Measurements from ENCODE around the gene TP53TG5.

Gene TP53TG5

DNA sequence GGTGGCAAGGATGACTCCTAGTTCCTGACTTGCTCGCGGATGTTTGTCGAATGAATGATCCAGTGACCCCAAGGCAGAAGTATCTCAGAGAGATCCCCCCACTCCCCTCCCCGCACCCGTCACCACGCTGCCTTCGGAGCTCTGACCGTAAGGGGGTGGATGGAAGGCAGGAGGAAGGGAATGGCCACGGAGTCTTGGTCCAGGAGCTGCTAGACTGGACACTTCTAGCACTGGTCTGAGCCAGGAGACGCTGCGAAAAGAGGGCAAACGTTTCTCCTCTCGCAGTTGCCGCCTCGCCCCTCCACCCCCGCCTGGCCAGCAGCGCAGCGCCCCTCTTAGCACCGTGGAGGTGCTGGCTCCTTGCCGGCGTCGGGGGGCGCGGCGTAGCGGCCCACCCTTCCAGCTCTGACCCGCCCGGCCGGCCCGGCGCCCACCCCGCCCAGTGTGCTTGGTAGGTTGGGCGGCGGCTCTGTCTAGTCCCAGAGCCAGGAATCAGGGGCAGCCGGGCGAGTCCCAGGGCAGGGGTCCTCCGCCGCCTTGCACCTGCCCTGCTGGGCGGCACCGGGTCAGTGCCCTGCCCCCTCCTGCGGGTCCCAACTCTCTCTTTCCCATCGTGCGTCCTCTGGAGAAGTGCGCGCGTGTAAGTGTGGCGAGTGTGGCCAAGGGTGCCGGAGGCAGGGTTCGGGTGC, 27.6 kb upstream of the TP53TG5 start:
- DNase-seq (ENCODE audit: low read depth): no peak

DNA sequence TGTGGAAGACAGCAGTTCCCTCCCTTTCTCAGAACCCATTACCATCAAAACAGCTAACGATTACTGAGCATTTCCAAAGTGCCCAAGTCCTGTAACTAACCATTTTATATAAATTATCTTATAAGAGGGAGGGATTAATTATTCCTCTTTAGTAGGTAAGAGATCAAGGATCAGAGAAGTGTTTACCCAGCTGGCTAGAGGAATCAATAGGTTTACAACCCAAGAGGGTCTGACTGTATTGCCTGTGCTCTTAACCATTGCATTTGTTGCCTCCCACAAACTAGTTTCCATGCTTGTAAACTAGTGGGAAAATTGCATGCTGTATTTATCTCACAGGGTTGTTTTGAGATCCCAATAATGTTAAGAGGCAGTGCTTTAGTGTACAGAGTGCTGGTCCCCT, 26.3 kb upstream of the TP53TG5 start:
- no peak for DNase-seq (ENCODE audit: low read depth)

DNA sequence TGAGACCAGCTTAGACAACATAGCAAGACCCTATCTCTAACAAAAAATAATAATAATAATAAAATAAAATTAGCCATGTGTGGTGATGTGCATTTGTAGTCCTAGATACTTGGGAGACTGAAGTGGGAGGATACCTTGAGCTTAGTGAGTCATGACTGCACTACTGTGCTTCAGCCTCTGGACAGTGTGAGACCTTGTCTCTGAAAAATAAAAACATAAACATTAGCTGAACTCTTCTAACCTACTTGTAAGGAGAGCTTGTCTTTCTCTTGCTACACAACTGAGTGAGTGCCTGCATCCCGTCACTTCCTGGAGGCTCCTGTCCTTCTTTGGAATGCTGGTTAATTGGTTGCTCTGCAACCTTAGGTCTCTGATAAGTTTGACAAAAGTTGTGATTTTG, 24.8 kb upstream of the TP53TG5 start:
- no peak for DNase-seq (ENCODE audit: low read depth)

DNA sequence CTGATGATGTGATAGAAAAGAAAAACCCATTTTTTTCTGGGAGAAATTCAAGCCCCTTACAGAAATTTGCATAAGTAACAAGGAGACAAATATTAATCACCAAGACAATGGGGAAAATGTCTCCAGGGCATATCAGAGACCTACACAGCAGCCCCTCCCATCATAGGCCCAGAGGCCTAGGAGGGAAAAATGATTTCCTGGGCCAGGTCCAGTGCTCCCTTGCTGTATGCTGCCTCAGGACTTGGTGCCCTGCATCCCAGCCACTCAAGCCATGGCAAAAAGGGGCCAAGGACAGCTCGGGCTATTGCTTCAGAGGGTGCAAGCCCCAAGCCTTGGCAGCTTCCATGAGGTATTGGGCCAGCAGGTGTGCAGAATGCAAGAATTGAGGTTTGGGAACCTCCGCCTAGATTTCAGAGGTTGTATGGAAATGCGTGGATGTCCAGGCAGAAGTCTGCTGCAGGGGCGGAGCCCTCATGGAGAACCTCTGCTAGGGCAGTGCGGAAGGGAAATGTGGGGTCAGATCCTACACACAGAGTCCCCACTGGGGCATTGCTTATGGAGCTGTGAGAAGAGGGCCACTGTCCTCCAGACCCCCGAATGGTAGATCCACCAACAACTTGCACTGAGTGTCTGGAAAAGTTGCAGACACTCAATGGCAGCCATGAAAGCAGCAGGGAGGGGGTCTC, 22.4 kb upstream of the TP53TG5 start:
- no peak for DNase-seq (ENCODE audit: low read depth)

DNA sequence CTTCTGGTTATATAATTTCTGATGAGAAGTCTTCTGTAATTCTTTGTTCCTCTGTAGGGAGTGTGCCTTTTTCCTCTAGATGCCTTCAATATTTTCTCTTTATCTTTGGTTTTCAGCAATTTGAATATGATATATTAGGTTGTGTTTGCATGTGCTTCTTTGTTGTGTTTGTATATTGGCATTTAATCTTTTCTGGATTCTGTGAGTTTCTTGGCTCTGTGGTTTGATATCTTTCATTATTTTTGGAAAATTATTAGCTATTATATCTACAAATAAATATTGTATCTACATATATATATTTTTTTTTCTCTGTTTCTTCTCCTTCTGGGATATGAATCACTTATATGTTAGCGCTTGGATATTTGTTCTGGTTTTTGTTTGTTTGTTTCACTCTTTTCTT, 20.9 kb upstream of the TP53TG5 start:
- DNase-seq (ENCODE audit: low read depth): no peak

DNA sequence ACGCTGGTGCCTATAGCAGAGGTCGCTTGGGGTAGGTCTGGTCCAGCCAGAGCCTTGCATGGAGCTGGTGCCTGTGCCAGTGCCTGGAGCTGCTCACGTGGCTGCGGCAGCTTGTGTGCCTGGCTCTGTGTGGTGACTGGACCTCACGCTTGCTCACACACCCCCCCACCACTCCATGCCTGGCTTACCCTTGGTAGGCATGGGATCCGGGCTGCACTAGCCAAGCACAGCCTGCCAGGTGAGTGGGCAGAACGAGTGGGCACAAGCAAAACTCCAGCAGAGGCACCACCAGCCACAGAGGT, 16.9 kb upstream of the TP53TG5 start:
- DNase-seq (ENCODE audit: low read depth): no peak

DNA sequence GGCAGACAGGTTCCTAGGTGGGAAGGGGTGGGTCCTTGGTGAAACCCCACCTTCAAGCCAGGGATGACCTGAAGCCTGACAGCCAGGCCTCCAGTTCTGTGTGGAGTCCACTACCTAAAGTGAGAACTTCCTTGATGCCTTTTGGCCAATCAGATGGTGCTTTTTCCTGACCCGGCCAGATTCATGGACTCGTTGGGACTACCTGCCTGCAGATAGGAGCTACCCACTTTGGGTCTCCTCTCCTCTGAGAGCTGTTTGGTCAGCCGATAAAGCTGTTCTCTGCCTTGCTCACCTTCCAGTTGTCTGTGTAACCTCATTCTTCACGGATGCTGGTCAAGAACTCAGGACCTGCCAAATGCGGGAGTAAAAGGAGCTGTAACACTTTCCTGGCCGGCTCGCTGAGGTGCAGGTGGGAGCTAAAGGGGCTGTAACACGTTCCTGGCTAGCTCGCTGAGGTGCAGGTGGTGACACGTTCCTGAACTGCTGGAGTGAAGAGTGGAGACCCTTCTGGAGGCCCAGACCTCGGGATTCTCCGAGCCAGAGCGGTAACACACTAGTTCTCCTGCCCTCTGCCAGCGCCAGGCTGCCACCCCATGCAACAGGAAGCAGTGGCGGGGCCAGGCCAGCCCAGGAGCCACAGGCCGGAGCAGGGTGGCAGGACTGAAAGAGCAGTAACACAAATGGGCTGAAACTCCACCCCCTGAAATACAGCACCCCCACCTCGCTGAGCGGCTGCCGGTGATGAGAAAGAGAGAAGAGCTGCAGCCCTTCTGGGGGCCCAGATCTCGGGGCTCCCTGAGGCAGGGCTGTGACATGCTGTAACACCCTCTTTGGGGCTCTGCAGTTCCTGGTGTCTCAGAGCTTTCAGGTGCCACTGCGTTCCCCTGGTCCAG, 16.3 kb upstream of the TP53TG5 start:
- DNase-seq (ENCODE audit: low read depth): no peak

DNA sequence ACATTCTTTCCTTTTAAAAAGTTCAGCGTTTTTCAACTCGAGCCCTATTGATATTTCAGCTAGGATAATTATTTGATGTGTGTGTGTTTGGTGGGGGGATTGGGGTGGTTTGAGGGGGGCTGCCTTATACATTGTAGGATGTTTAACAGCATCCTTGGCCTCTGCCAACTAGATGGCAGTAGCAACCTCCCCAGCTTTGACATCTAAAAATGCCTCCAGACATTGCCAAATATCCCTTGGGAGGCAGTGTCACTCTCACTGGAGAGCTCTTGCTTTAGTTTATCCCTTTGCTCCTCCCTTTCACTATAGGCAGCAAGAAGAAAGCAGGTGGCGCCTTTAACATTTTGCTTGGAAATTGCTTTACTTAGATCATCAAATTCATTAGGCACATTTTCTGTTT, 14.6 kb upstream of the TP53TG5 start:
- DNase-seq (ENCODE audit: low read depth): no peak

DNA sequence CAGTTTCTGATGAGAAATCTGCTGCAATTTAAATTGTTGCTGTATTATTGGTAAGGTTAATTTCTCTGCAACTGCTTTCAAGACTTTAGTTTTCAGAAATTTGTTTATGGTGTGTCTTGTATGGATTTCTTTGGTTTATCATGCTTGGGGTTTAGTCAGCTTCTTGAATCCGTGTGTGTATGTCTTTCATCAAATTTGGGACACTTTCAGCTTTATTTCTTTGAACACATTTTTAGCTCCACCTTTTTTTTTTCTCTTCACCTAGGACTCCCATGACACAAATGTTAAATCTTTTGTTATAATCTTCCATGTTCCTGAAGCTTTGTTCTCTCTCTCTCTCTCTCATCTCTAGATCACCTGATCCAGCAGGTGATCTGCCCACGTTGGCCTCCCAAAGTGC, 13.4 kb upstream of the TP53TG5 start:
- no peak for DNase-seq (ENCODE audit: low read depth)

DNA sequence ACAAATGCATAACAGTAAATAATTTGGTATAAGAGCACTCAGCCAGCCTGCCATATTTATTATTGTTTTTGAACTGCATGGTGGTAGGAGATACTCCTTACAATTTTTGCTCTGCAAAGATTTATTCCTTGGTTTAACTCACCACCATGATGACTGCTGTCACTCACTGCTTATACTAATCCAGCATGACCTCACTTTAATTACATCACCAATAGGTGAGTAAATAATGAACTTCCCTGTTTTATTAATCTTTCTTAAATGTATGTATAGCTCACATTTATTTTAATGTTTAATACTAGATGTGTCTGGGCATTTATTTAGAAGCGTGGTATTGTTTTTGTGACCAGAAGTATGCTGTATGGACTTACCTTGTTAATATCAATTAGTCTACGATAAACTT, 12.8 kb upstream of the TP53TG5 start:
- DNase-seq (ENCODE audit: low read depth): no peak

DNA sequence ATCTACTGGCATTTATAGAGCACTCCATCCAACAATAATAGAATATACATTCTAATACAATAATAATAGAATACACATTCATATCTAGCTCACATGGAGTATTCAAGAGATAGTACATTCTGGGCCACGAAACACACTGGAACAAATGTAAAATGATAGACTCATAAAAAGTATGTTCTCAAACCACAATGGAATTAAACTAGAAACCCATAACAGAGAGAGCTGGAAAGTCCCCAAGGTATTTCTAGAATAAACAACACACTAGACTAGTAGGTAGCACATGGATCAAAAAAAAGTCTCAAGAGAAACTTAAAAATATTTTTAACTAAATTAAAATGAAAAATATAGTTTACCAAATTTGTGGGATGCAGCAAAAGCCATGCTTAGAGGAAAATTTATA, 9.1 kb upstream of the TP53TG5 start:
- no peak for DNase-seq (ENCODE audit: low read depth)

DNA sequence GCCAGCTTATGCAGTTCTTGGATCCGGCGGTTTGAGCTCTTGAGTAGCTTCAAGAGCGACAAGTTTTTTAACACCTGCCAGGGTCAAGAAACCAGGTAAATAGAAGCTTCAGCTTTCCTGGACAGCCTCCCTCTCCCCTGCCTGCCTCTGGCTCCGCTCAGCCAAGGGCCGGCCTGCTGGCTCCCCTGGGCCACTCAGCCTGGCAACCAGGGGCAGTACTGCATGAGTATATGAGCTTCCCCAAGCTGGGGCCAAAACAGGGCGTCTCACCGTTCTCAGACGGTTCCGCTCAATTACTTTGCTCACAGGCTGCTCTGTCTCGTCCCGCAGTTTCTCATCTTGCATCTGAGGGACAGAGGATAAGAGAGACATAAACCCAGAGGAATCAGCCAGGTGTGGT, 856 bp downstream of the TP53TG5 start:
- DNase-seq (ENCODE audit: low read depth): no peak

DNA sequence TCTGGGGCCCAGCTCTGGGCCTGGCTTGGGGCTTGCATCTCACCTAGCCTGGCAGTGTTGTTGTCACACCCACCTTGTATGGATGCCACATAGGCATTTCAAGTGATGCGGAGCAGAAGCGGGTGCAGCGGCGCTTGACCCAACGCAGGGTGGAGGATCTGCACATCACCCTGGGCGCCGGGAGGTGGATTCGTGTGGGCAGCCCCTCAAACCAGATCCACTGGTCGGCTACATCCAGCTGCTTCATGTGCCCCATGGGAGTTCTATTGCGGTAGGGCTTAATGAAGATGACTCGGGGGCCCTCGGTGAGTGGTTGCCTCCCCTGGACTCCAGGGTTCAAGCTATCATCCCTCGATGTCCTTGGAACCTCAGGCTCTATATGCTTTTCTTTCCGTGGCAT, 3.2 kb downstream of the TP53TG5 start:
- DNase-seq (ENCODE audit: low read depth): no peak

DNA sequence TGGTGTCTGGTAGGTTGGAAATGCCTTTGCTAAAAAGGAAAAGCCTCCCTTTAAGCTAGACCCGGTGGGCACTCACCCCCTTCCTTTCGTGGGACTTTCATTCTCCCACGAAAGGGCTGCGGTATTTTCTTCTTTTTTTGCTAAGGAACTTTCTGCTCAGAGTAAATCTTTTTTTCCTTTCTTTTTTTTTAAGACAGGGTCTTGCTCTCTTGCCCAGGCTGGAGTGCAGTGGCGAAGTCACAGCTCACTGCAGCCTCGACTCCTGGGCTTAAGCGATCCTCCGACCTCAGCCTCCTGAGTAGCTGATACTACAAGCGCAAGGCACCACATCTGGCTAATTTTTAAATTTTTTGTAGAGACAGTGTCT, 4.0 kb downstream of the TP53TG5 start:
- DNase-seq (ENCODE audit: low read depth): no peak

DNA sequence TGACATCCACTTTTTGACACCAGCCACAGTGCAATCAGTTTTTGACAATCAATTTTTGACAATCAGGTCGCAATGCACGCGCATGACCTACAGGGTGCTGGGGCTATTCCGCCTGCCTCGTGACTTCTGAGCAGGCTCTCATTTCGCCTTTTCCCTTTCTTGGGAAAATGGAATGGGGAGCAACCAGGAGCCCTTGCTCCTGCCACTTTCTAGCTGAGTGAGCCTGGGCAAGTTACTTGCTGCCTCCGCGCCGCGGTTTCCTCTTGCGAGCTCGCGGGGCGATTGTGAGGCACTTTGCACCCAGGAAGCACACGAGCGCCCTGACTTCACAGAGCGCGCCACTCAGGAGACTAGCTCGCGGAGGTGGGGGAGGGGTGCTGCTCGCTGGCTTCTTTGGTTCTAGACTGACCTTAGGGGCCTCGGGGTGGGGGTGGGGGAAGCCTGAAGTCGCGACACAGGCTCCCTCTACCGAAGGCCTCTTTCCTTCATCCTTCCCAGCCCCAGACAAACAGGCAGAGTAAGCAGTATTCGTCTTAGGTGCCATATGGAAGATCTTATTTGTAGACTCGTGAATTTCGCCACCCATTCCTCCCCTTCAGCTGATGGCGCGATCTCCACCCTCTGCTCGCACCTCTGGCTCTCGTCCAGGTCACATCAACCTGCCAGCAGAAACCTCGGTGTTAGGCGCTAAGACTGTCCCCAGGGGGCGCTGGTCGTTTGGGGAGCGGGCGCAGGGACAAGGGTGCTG, 4.6 kb downstream of the TP53TG5 start:
- DNase-seq (ENCODE audit: low read depth): peak; percentile 81

DNA sequence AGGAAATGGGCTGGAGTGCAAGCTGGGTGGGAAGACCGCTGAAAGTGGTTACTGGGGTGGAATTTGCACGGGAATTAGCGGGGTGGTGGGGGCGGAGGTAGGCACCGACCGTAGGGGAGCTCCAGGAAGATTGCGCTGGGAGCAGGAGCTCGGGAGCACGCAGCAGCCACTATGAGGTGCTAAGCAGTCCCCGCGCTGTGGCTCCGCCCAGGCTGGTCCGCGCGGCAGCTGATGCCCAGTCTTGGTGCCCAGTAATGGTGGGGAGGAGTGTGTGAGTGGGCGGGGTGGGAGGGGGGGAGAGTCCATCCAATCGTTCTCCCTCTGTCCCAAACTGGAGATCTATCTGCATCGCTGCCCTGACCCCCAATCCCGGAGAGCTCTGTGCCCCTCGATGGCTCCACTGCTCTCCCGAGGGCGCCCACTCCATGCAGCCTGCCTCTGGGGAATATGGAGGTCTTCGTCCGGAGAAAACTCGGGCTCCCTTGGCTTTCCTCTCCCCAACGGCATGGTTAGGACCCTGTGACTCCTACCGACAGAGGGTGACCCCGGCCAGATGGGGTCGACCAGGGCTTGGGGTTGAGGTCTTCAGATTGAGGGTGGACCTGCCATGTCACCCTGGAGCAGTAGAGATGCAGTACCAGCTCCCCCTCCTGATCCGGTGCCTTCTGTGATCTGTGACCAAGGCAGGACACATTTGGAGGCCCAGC, 5.3 kb downstream of the TP53TG5 start:
- no peak for DNase-seq (ENCODE audit: low read depth)

DNA sequence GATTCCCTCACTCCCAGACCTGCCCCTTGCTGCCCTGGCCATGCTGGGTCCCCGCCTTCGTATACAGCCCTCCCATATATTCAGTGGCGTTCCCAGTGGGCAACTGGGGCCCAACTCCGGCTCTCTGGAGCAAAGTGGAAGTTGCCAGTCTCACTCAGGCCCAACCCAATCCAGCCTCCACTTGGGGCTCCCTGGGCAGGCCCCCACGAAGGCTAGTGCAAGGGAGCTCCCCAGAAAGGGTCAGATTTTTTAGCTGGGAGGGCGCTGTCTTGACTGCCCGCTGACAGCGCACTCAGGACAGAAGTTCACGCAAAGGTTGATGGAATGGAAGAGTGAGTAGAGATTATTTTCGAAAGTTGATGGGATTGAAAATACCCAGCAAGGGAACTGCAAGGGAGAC, 5.9 kb downstream of the TP53TG5 start:
- DNase-seq (ENCODE audit: low read depth): no peak

DNA sequence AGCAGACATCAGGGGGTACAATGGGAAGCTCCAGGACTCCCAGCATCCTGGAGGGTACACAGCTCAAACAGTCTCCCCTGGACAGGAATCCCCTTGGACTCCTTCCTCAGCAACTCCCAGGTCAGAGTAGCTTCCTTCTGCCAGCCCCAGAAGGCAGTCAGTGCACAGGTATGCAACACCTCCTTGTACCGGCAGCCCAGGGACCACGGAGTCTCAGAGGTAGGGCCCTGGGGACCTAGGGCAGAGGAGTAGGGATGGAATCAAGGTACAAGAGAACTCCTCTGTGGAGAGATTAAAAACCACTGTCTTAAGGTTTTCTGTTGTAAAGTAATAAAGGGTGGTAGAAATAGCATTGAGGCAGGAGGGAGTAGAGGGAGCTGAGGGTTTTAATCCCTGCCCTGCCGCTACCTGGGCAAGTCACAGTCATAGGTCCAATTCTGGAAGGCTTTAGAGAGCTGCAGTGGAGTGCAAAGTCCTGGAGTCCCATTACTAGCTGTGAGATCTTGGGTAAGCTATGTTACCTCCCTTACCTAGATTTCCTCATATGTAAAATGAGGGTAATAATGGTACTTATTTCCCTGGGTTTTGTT, 7.5 kb downstream of the TP53TG5 start:
- DNase-seq (ENCODE audit: low read depth): no peak

DNA sequence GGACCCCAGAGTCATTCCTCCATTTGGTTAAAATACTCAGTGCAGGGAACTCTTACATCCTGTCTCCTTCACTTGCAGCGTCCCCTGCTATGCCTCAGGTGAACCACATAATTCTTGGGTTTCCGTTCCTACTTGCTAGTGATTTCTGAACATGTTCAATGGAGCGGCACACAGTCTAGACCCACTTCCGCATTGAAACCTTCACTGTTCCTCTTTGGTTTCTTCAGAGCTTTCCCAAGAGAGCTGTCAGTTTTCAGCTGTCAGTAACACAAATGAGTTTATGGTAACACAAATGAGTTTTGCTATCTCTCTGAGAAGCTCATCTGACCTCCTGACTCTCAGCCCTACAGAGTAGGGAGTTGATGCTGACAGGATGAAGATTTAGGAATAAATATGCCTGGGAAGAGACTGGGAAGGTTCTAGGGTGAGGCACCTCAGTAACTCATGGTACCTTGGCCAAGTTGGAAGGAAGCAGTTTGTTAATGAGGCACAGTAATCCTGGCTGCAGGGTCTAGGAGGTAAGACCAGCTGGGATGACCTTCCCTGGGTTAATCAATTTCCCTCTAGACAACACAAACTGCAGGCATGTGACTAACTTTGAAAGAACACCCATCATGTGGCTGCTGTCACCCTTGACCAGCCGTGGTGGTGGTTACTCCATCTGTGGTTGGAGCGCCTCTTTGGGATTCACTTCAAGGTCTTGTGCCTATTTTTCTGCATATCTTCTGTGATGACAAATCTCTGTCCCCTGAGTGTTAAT, 9.7 kb downstream of the TP53TG5 start:
- DNase-seq (ENCODE audit: low read depth): no peak

DNA sequence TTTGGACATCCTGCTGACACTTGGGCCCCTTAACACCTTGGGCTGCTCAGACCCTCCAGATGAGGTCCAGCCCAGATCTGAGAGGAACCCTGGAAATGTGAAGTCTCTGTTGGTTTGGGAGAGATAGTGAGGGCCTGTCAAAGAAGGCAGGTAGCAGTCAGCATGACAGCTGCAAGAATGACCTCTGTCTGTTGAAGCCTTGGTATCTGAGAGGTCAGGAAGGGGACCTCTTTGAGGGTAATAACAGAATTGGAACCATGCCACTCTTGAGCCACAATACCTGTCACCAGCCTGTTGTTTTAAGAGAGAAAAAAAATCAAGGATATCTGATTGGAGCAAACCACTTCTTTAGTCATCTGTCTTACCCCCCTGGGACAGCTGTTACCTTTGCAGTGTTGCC, 11.0 kb downstream of the TP53TG5 start:
- no peak for DNase-seq (ENCODE audit: low read depth)

DNA sequence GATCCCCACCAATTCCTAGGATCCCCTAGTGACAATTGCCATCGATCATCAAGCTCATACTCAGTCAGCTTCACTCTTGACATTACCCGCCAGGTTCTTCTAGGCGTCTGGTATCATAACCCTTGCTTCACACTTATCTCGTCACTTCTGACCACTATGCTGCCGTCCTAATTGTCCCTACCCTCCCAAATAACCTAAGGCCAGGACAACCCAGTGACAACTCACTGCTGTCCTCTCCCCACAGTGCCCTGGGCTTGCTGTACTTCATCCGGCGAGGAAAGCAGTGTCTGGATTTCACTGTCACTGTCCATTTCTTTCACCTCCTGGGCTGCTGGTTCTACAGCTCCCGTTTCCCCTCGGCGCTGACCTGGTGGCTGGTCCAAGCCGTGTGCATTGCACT, 11.5 kb downstream of the TP53TG5 start:
- DNase-seq (ENCODE audit: low read depth): no peak
